MCF 10A (cell line): ENCODE results near the gene CORIN. TPM values are rescaled to one million over a fixed set of nuclear protein-coding genes. Genes with fewer than 3 reads are reported as not detected.
A peak's percentile ranks its signal among the peaks of the same experiment; 100 is the strongest.

Source experiments
- BruUV-seq: library from RNA; stranded (reverse); fragments of 400-500 nt; replicated peaks from 2 replicates; lab custom pipeline; 2021; lab: Mats Ljungman, UMichigan
- CTCF ChIA-PET: fragments of 300-600 bp; sonication (Branson Sonifier 250); formaldehyde crosslinking; extraction: SDS; loops from one replicate; lab custom pipeline; 2021; ENCODE audit warnings: antibody characterized with exemption, inconsistent platforms; lab: Yijun Ruan, JAX
- POLR2A ChIA-PET: fragments of 300-600, 350-650 bp; sonication (Branson Sonifier 250); formaldehyde crosslinking; extraction: SDS; loops from one replicate; lab custom pipeline; 2020; ENCODE audit warnings: antibody characterized with exemption, inconsistent platforms; lab: Yijun Ruan, JAX
- DNase-seq: peaks from one replicate; pipeline ENCODE4 v3.0.0-alpha.2; 2018; ENCODE audit not compliant: unreplicated experiment
- H3K27ac Mint-ChIP-seq: one replicate; pipeline ENCODE4 v1.8.0; 2022; ENCODE audit warnings: mild to moderate bottlenecking, low read depth, mixed read lengths; ENCODE audit not compliant: unreplicated experiment
- H3K27me3 Mint-ChIP-seq: one replicate; pipeline ENCODE4 v1.8.0; 2022; ENCODE audit warnings: mixed read lengths; ENCODE audit not compliant: insufficient read depth, unreplicated experiment
- H3K36me3 Mint-ChIP-seq: one replicate; pipeline ENCODE4 v1.8.0; 2022; ENCODE audit warnings: mild to moderate bottlenecking, moderate library complexity, mixed read lengths; ENCODE audit not compliant: insufficient read depth, unreplicated experiment
- H3K4me1 Mint-ChIP-seq: one replicate; pipeline ENCODE4 v1.8.0; 2022; ENCODE audit warnings: mixed read lengths; ENCODE audit not compliant: insufficient read depth, unreplicated experiment
- H3K4me3 Mint-ChIP-seq: one replicate; pipeline ENCODE4 v1.8.0; 2022; ENCODE audit warnings: mild to moderate bottlenecking, moderate library complexity, mixed read lengths; ENCODE audit not compliant: unreplicated experiment
- H3K9me3 Mint-ChIP-seq: one replicate; pipeline ENCODE4 v1.8.0; 2022; ENCODE audit warnings: mixed read lengths; ENCODE audit not compliant: unreplicated experiment
- intact Hi-C: fragments of 100-400 bp; cut with micrococcal nuclease; formaldehyde crosslinking; loops from 2 replicates; pipeline ENCODE4 v1.14.1; 2022
- total RNA-seq: library from RNA; stranded (reverse); gene quantifications from 2 replicates; pipeline ENCODE4 v1.2.3, GENCODE V29; 2022
- TF ChIP-seq, protein P1 (sequence below): fragments of 200-600 bp; IDR thresholded peaks from one replicate; pipeline ENCODE4 v1.8.0; 2022; ENCODE audit warnings: antibody characterized with exemption, mild to moderate bottlenecking; ENCODE audit not compliant: unreplicated experiment

Gene CORIN
- total RNA-seq, 1 experiment from 2014 or later, result 1.0 TPM

DNA sequence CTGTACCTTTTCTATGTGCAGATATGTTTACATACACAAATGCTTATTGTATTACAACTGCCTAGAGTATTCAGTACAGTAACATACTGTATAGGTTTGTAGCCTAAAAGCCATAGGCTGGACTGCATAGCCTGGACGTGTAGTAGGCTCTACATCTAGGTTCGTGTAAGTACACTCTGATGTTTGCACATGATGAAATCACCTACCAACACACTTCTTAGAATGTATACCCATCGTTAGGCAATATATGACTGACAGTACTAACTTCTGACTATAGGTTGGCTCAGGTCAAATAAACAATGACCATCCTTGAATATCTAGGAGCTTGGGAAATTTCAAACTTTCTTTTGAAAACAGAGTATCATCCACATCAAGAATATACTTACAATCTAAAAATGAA, 139.0 kb downstream of the CORIN start:
- peaks cover 5% of the 10 kb centered on the region for H3K4me1 Mint-ChIP-seq
- H3K9me3 Mint-ChIP-seq, result no peaks in the 10 kb centered on the region
- TF ChIP-seq, protein P1, sequence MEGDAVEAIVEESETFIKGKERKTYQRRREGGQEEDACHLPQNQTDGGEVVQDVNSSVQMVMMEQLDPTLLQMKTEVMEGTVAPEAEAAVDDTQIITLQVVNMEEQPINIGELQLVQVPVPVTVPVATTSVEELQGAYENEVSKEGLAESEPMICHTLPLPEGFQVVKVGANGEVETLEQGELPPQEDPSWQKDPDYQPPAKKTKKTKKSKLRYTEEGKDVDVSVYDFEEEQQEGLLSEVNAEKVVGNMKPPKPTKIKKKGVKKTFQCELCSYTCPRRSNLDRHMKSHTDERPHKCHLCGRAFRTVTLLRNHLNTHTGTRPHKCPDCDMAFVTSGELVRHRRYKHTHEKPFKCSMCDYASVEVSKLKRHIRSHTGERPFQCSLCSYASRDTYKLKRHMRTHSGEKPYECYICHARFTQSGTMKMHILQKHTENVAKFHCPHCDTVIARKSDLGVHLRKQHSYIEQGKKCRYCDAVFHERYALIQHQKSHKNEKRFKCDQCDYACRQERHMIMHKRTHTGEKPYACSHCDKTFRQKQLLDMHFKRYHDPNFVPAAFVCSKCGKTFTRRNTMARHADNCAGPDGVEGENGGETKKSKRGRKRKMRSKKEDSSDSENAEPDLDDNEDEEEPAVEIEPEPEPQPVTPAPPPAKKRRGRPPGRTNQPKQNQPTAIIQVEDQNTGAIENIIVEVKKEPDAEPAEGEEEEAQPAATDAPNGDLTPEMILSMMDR, result no peak
- no peak overlapping the region for H3K4me3 Mint-ChIP-seq
- no peak overlapping the region for H3K27ac Mint-ChIP-seq
- no peaks in the 10 kb centered on the region for H3K27me3 Mint-ChIP-seq
- DNase-seq, result peak; percentile 10
- BruUV-seq, result no TSS peak
- intact Hi-C loops, result no loop called here
- CTCF ChIA-PET, result interaction anchor here (2.1 to 12.5 kb wide), 2 partner anchors 29 to 137 kb away, joined by 11 to 181 read pairs; partner anchors contain the start of gene CORIN
- POLR2A ChIA-PET, result no interaction called here
- no peaks in the 10 kb centered on the region for H3K36me3 Mint-ChIP-seq

DNA sequence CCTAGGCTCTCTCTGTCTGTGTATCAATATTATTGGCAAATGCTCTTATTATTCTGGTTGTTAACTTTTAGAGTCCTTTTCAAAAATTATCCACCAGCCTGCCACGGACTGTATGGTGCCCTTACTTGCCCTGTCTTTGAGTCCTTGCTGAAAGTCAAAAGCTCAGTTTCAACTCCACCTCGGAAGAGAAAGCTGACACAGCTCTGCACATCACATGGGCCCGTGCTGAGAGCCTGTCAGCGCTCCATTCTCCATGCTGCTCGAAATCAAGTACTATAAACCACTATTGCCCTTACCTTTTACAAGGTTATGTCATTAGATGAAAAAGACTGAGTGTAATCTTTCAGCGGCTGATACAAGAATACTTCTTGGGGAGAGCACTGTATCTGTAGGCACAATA, 141.0 kb downstream of the CORIN start:
- BruUV-seq, result no TSS peak

DNA sequence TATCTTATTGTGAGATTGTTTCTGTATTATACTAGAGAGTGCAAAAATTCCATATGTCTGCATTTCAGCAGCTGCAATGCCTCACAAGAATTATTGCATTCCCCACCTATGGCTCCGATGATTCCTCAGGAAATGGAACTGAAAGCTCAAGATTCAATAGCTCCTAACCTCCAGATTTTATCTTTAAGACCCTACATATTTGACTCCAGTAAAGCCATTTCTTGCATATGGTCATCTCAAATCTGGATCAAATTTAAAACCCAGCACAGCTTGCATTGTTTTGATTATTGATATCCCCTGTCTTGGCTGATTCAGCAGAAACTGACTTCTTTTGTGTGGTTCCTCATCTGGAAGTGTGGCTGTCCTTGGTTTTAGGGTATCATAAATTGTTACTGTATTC, 142.6 kb downstream of the CORIN start:
- Mint-ChIP-seq H3K9me3 (no peaks in the 10 kb centered on the region), H3K27me3 (no peaks in the 10 kb centered on the region), H3K4me3 (no peak overlapping the region), H3K4me1 (no peaks in the 10 kb centered on the region), H3K36me3 (no peaks in the 10 kb centered on the region), H3K27ac (no peak overlapping the region)
- ChIA-PET POLR2A (interaction anchor here (1.1 kb wide), 1 partner anchor 141 kb away, joined by 3 read pairs; no protein-coding TSS in a partner anchor), CTCF (interaction anchor here (1.4 to 3.4 kb wide), 3 partner anchors 10 to 141 kb away, joined by 4 to 15 read pairs (median 15); no protein-coding TSS in a partner anchor)
- BruUV-seq, result no TSS peak
- TF ChIP-seq, protein P1, result no peak
- no peak for DNase-seq
- intact Hi-C loops, result no loop called here

More for the DNA sequence above, 141.0 kb downstream of the CORIN start:
- DNase-seq, result no peak
- no peaks in the 10 kb centered on the region for H3K4me1 Mint-ChIP-seq
- no peak overlapping the region for H3K27ac Mint-ChIP-seq
- intact Hi-C loops, result no loop called here
- ChIA-PET POLR2A (no interaction called here), CTCF (interaction anchor here (0.6 to 1.8 kb wide), 2 partner anchors 140 to 422 kb away, joined by 3 to 14 read pairs; partner anchors contain the start of gene CORIN)
- no peaks in the 10 kb centered on the region for H3K36me3 Mint-ChIP-seq
- H3K9me3 Mint-ChIP-seq, result no peaks in the 10 kb centered on the region
- H3K4me3 Mint-ChIP-seq, result no peak overlapping the region
- TF ChIP-seq, protein P1, result no peak
- H3K27me3 Mint-ChIP-seq, result no peaks in the 10 kb centered on the region

DNA sequence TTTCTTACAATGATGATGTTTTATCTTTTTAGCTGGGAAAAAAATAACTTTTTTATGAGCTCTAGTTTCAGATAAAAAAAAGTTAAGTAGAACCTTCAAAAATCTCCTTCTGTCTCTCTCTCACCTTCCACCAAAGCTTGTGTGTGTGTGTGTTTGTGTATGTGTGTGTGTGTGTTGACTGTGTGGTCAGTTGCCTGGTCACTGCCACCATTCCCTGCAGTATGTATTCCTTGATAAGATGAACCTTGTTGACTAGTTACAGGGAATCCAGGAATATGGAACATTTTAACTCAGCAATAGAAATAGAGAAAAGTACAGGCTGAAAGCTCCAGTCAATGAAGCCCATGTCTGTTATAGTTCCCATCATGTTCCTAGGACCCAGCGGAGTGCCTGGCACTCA, 143.5 kb downstream of the CORIN start:
- ChIA-PET POLR2A (interaction anchor here (1.1 kb wide), 1 partner anchor 142 kb away, joined by 3 read pairs; no protein-coding TSS in a partner anchor), CTCF (interaction anchor here (0.6 to 3.4 kb wide), 6 partner anchors 9 to 145 kb away, joined by 3 to 15 read pairs (median 4); no protein-coding TSS in a partner anchor)
- TF ChIP-seq, protein P1, result no peak
- intact Hi-C loops, result no loop called here
- Mint-ChIP-seq H3K27ac (no peak overlapping the region), H3K4me3 (no peak overlapping the region), H3K27me3 (no peaks in the 10 kb centered on the region), H3K4me1 (no peaks in the 10 kb centered on the region), H3K36me3 (no peaks in the 10 kb centered on the region), H3K9me3 (no peaks in the 10 kb centered on the region)
- DNase-seq, result no peak
- BruUV-seq, result no TSS peak
